ENCODE results near the gene AGAP1. TPM values are rescaled to one million over a fixed set of nuclear protein-coding genes. Genes with fewer than 3 reads are reported as not detected.
"Not testable (repeated sequence)": the region's sequence is repeated elsewhere in the genome, so short reads cannot be mapped to it uniquely, and the experiment has no call there.

AGAP1 gene
- total RNA-seq, 1 donor from 2014 or later, result 10.5 TPM

- no peak for DNase-seq (ENCODE audit: low spot score)
- ATAC-seq, result no peak
Measured at GRCh38 chr2:236061497-236061896, 567.7 kb downstream of the AGAP1 start.

- ATAC-seq, result no peak
- DNase-seq (ENCODE audit: low spot score), result no peak
Measured at GRCh38 chr2:236061899-236062298, 568.1 kb downstream of the AGAP1 start.

- ATAC-seq; DNase-seq (ENCODE audit: low spot score): not testable (repeated sequence)
Measured at GRCh38 chr2:236062806-236063205, 569.0 kb downstream of the AGAP1 start.

GRCh38 chr2:236063994-236064393 is 570.2 kb downstream of the AGAP1 start:
- ATAC-seq, result no peak

GRCh38 chr2:236065314-236066160 is 571.7 kb downstream of the AGAP1 start:
- DNase-seq (ENCODE audit: low spot score), result no peak

More at GRCh38 chr2:236063994-236064393, 570.2 kb downstream of the AGAP1 start:
- DNase-seq (ENCODE audit: low spot score), result no peak

GRCh38 chr2:236070236-236070635 is 576.4 kb downstream of the AGAP1 start:
- no peak for DNase-seq (ENCODE audit: low spot score)
- ATAC-seq, result no peak

More at GRCh38 chr2:236065314-236066160, 571.7 kb downstream of the AGAP1 start:
- ATAC-seq, result no peak

- ATAC-seq (no peak), DNase-seq (ENCODE audit: low spot score) (no peak)
Measured at GRCh38 chr2:236073246-236073645, 579.4 kb downstream of the AGAP1 start.

GRCh38 chr2:236073867-236074655 is 580.2 kb downstream of the AGAP1 start:
- DNase-seq (ENCODE audit: low spot score) (no peak), ATAC-seq (no peak)

GRCh38 chr2:236075802-236076201 is 582.0 kb downstream of the AGAP1 start:
- no peak for ATAC-seq
- DNase-seq (ENCODE audit: low spot score), result no peak

- DNase-seq (ENCODE audit: low spot score) (no peak), ATAC-seq (no peak)
Measured at GRCh38 chr2:236078297-236079255, 584.7 kb downstream of the AGAP1 start.

GRCh38 chr2:236080412-236080811 is 586.6 kb downstream of the AGAP1 start:
- no peak for DNase-seq (ENCODE audit: low spot score)
- ATAC-seq, result no peak

- no peak for ATAC-seq
Measured at GRCh38 chr2:236081171-236081570, 587.3 kb downstream of the AGAP1 start.

GRCh38 chr2:236082061-236082460 is 588.2 kb downstream of the AGAP1 start:
- ATAC-seq (no peak), DNase-seq (ENCODE audit: low spot score) (no peak)

More at GRCh38 chr2:236081171-236081570, 587.3 kb downstream of the AGAP1 start:
- DNase-seq (ENCODE audit: low spot score), result no peak

- DNase-seq (ENCODE audit: low spot score) (no peak), ATAC-seq (no peak)
Measured at GRCh38 chr2:236083934-236084333, 590.1 kb downstream of the AGAP1 start.

GRCh38 chr2:236085211-236085610 is 591.4 kb downstream of the AGAP1 start:
- ATAC-seq (no peak), DNase-seq (ENCODE audit: low spot score) (no peak)

GRCh38 chr2:236085647-236086046 is 591.8 kb downstream of the AGAP1 start:
- ATAC-seq (no peak), DNase-seq (ENCODE audit: low spot score) (no peak)

- no peak for ATAC-seq
Measured at GRCh38 chr2:236086403-236086970, 592.6 kb downstream of the AGAP1 start.

GRCh38 chr2:236086971-236087465 is 593.2 kb downstream of the AGAP1 start:
- ATAC-seq (no peak), DNase-seq (ENCODE audit: low spot score) (no peak)

More at GRCh38 chr2:236086403-236086970, 592.6 kb downstream of the AGAP1 start:
- no peak for DNase-seq (ENCODE audit: low spot score)

GRCh38 chr2:236088368-236089057 is 594.7 kb downstream of the AGAP1 start:
- DNase-seq (ENCODE audit: low spot score), result no peak
- no peak for ATAC-seq

Data from left lobe of liver (tissue), 2 donors.